GM21717 (cell line): ENCODE data around the gene IL9R.
"Not testable (repeated sequence)": the region's sequence is repeated elsewhere in the genome, so short reads cannot be mapped to it uniquely, and the experiment has no call there.

Experiments used
- ATAC-seq: cut with Tn5 transposase; IDR thresholded peaks from one replicate; pipeline ENCODE4 v1.9.1; 2021; ENCODE audit warnings: mild to moderate bottlenecking, moderate library complexity; ENCODE audit not compliant: unreplicated experiment

The IL9R gene, protein sequence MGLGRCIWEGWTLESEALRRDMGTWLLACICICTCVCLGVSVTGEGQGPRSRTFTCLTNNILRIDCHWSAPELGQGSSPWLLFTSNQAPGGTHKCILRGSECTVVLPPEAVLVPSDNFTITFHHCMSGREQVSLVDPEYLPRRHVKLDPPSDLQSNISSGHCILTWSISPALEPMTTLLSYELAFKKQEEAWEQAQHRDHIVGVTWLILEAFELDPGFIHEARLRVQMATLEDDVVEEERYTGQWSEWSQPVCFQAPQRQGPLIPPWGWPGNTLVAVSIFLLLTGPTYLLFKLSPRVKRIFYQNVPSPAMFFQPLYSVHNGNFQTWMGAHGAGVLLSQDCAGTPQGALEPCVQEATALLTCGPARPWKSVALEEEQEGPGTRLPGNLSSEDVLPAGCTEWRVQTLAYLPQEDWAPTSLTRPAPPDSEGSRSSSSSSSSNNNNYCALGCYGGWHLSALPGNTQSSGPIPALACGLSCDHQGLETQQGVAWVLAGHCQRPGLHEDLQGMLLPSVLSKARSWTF

DNA sequence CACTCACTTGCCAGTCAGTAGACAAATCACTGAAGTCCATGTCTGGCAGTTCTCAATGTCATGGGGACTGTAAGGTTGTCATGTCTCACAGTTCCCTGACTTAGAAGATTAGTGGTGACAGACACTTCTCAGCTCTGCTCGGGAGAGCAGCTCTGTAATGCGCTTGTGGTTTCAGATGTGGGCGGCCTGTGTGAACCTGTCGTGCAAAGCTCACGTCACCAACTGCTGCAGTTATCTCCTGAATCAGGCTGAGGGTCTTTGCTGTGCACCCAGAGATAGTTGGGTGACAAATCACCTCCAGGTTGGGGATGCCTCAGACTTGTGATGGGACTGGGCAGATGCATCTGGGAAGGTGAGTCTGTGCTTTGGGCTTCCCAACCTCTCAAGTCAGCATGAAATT, at the start of gene IL9R:
IL9R (plus strand) TSS at position 261 of the 400 bp plus-strand sequence; CDS start at position 325, 64 bp downstream.
- ATAC-seq, result peak; percentile 87

DNA sequence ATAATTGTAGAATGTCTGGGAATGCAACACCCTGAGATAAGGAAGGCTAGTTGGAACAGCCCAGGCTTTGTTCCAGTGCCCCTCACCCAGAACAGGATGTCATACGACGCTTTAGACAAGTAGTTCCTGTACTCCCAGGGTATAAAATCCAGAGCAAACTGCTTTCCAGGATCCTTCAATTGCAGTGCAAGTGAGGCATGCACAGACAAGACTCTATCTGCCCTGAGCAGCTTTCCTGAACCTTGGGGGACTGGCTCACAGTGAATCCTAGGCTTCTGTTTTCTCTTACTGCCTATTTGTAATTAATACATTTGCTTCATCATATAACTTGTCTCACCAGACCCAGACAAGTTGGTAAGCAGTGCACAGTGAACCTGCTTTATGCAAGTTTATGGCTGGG, 48.4 kb upstream of the IL9R start:
- no peak for ATAC-seq

DNA sequence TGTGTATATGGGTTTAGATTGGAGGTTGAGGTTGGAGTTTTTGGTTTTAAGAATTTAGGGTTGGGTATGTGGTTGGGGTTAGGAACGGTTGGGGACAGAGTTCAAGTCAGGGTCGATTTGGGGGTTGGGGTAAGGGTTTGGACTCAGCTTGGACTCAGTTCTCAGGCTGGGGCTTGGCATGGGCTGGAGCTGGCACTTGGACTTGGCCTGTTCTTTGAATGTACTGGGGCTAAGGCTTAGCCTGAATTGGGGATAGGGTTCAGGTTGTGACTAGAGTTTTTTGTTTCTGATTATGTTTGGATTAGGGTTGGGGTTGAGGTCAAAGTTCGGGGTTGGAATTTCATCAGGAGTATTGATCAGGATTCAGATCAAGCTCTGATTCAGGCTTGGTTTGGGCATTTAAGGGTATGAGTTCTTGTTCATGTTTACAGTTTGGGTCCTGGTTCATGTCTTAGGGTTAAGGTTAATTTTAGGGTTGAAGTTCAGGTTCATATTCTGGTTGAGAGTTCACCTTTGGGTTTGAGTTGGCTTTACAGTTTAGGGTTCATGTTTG, 46.2 kb upstream of the IL9R start:
- ATAC-seq, result no peak

DNA sequence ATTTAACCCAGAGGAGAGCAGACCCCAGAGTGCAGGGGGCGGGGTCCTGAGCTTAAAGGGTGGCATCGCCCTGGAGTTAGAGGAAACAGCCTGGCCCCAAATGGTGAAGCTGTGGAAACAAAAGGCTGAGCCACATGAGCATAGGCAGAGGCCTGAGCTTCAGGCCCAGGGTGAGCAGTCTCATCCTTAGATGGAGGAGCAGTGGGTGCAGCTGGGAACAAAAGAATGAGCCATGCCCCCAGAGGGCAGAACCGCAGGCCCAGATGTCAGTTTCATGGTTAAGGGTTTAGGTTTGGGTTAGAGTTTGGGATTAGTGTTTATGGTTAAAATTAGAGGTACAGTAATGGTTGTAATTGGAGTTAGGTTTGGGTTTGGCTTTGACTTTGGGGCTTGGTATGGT, 44.4 kb upstream of the IL9R start:
- ATAC-seq, result no peak

DNA sequence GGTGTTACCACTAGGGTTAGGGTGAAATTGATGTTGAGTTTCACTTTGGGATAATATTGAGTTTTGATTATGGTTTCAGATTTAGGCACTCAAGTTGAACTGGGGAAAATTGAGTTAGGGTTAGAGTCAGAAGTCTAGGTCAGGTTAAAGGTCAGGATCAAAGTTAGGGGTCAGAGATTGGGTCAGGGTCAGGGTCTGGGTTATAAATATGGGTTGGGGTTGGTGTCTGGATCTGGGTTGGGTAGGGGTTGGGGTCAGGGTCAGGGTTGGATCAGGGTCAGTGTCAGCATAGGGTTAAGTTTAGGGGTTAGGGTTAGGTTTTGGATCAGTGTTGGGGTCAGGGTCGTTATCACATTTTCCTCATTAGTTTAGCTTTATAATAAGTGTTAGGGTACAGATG, 42.7 kb upstream of the IL9R start:
- ATAC-seq, result no peak

DNA sequence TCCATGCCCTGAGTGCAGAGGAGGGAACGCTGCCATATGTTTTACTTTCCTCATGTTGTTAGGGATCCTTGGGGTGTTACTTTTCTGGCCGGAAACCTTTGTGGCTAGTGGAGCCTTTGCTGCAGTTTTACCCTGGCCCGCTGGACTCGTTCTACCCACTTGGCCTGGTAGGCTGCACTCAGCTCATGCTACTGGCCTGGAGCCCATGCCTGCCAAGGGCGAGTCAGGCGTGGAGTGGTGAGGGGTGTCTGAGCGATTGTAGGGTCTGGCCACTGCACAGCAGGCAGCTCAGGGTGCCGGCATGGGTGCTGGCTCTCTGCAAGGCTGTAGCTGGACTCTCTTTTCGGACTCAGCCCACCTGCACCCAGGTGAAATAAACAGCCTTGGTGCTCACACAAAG, 41.4 kb upstream of the IL9R start:
- ATAC-seq, result no peak

DNA sequence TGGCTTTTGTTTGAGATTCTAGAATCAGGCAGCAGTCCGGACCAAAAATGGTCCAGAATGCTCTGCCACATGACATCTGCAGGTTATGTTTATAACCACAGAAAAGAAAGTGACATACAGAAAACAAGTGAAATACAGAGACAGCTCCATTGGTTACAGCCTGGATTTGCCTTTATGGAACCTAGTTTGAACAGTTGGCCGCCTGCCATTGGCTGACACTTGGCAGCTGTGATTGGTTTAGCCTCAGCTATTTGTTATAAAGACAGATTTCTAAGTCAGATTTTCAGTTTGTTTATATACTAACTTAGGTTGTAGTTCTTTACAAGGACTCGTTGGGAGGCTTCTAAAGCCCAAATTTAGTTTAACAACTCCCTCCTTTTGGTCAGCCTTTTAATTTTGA, 40.8 kb upstream of the IL9R start:
- ATAC-seq, result no peak

DNA sequence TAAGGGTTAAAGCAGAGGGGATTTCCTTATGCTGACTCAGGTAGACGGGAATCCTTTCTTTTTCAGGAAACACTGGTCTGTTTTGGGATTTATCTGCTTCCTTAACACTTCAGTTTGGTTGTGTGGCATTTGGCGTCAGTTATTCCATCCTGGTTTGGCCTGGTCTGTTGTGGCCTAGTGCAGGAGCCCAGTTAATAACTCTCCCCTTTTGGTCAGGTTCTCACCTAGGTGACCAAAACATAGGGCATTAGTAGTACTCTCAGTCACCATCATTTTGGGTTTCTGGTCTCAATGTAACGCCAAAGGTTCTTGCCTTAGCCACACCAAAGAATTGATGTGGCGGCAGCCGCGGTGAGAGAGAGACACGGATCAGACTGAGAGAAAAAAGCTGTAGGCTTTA, 39.7 kb upstream of the IL9R start:
- no peak for ATAC-seq

DNA sequence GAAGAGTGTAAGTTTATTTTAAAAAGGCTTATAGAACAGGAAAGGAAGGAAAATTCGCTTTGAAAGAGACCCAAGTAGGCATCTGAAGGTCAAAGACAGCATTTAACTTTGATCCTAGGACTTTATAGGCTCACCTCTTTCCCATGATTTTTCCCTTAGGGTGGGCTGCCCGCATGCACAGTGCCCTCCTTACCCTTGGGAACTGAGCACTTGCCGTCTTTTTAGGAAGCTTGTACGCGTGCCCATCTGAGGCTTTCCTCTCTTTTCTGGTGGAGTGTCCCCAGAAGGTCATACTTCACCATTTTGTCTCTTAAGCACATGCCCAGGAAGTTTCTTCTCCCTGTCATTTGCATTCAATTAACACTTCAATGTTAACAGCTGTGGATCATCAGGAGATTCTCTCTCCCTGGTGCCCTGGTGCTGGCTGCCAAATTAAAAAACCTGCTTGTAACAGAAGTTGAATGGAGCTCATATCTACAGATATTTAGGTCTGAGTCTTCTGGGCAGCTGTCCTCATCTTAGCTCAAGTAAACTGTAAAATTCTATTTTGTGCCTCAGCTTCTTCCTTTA, 38.4 kb upstream of the IL9R start:
- ATAC-seq, result no peak

DNA sequence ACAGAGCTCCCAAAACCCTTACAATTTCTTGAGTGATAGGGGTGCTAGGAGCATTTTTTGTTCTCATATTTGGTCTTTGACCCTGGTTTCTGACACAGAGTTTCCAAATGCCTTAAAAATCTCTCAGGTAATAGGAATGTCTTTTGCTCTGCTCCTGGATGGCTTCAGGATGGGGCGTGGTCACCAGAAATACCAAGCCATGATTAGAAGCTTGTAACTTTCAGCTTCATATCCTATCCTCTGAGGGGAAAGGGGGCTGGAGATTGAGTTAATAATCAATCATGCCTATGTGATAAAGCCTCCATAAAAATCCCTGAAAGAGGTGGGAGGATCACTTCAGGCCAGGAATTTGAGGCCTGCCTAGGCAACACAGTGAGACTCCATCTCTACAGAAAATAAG, 34.6 kb upstream of the IL9R start:
- ATAC-seq, result no peak

DNA sequence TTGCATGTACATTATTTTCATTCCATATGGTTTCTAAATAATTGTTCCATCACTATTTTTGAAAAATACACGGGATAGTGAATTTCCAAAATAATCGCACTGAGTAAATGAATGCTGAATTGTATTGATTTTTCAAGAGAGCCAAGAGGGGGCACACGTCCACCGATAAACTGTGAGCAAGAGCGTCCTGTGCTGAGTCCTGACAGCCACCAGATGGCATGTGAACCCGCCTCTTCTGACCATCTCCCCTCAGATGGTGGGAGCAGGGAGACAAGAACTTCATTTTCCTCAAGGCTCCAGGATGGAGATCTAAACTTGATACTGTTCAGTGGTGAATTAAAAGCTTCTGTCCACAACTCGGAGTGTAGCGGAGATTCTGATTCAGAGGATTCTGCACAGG, 30.6 kb upstream of the IL9R start:
- ATAC-seq, result no peak

DNA sequence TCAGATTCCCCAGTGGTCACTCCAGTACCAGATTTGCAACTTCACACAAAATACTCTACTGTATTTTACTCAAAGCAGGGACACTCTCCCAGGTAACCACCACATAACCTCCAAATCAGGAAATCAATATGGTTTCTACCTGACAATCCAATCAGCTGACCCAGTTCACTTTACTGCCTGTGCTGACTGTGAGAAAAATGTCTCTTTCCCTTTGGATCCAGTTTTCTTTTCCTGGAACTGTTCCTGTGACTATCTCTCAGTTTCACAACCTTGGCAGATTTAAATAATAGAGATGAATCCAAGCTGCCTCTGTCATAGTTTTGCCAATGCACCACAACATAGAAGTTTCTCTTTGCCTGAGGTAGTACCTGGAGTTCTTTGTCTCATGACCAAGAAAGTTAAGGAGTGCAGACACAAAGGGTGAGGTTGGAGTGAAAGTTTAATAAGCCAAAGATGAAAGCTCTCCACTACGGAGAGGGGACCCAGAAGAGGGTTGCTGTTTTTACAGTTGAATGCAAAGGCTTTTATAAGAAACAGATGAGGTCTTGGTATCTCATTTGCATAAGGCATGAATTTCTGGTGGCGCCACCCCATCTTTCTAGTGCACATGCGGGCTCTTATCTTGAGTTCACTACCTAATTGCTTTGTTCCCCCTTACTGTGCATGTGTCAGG, 29.7 kb upstream of the IL9R start:
- no peak for ATAC-seq

DNA sequence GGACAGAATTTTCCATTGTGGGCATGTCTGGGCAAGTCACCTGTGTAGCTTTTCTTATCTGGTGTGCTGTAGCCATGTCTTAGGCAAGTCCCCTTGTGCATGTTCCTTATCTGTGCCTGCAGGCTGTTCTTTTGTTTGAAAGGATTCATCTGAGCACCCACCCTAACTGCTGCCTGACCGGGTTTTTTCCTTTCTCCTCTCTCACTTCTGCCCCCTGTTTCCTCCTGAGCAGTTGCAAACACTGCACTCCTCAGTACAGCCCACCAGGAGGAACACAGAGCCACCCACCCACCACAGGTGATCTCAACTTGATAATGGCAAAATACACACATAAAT, 29.2 kb upstream of the IL9R start:
- no peak for ATAC-seq

DNA sequence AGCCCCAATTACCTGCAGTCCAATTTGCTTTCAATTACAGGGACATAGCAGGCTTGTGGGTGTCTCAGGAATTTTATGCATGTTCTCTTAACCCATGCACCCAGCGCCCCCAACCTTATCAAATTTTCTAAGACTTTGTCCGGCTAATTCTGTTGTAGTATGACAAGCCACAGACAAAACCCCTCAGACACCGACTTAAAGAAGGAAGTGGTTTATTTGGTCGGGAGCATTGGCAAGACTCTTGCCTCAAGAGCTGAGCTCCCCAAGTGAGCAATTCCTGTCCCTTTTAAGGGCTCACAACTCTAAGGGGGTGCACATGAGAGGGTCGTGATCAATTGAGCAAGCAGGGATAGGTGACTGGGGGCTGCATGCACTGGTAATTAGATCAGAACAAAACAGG, 28.7 kb upstream of the IL9R start:
- ATAC-seq, result no peak

DNA sequence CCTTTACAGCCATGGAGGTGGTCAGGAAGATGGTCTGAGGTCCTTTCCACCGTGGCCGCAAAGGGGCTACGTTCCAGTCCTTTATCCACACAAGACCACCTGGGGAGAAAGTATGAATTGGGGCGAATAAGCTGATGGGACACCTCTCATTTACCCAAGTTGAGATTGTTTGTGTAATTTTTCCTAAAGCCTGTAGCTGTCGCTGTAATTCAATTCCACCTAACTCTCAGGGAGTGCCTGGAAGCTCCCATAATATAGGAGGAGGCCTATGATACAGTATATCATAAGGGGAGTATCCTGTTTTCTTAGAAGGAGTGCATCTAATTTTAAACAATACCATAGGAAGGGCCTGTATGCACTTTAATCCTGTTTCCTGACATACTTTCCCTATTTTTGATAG, 25.8 kb upstream of the IL9R start:
- not testable (repeated sequence) for ATAC-seq

DNA sequence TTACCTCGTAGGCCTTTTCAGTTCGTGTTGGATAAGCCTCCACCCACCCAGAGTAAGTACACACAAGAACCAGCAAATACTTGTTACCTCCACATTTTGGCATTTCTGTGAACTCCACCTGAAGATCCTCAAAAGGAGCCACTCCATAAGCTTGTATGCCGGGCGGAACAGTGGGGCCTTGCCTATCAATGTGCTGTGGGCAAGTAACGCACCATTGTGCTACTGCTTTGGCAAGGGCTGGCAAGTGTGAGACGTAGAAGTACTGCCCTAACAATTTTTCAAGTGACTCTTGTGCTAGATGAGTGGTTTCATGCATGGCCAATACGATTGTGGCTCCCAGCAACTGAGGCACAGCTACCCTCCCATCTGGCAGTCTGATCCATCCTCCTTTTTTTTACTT, 25.3 kb upstream of the IL9R start:
- not testable (repeated sequence) for ATAC-seq

DNA sequence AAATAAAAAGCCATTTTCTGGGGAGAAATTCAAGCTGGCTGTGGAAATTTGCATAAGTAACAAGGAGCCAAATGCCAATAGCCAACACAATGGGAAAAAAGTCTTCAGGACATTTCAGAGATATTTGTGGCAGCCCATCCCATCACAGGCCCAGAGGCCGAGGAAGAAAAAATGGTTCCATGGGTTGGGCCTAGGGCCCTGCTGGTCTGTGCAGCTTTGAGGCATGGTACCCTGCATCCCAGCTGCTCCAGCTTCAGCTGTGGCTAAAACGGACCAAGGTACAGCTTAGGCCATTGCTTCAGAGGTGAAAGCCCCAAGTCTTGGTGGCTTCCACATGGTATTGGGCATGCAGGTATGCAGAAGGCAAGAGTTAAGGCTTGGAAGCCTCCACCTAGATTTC, 14.2 kb upstream of the IL9R start:
- ATAC-seq, result no peak

DNA sequence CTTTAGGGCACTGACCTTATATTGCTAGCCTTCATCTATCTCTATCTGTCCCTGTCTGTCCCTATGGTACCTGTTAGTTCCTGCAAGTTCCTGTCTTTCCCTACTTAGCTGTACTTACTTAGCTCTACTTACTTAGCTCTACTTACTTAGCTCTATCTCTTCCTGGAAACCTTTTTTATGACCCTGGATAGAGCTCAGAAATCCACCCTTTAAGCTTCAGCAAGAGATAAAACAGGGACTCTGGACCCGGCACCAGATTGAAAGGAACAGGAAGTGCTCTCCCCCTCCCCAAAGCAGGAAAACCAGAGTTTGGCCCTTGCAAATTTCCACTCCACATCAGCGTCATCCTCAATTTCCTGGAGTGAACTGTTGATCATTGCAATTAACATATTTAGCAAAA, 12.3 kb upstream of the IL9R start:
- ATAC-seq, result no peak

DNA sequence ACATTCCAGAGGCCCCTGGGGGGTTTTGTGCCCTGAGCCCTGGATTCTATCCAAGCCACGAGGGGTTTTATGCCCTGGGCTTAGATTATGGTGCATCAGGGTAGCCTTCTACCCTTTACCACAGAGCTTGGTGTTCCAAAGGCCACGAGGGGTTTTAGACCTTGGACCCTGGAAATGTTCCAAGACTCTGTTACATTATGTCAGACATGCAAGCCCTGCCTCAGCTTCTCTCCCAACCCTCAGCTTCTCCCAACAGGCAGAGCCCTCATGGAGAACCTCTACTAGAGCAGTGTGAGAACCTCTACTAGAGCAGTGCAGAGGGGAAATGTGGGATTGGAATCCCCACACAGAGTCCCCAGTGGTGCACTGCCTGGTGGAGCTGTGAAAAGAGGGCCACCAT, 10.5 kb upstream of the IL9R start:
- ATAC-seq, result not testable (repeated sequence)

DNA sequence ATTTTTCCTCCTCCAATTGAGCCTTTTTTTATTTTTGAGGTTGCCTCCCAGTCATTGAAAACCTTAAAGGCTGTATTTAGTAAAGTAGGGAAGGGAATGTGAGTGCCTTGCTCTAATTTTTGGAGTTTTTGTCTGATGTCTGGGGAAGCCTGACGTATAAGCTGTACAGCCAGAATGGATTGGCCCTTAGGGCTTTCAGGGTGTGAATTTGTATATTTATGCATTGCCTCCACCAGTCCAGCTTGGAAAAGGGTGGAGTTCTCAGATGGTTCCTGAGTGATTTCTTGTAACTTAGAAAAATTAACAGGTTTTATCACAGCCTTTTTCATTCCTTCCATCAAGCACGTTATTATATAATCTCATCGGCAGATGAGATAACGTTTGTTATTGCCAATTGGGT, 8.6 kb upstream of the IL9R start:
- ATAC-seq, result no peak

DNA sequence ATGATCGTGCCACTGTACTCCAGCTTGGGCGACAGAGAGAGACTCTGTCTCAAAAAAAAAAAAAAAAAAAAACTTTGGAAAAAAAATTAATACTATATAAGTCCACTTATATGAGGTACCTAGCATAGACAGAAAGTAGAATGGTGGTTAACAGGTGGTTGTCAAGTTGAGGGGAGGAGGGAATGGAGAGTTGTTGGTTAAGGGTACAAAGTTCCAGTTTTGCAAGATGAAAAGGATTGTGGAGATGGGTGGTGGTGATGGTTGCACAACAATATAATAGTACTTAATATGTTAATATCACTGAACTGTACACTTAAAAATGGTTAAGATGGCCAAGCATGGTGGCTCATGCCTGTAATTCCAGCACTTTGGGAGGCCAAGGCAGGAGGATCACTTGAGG, 4.1 kb upstream of the IL9R start:
- ATAC-seq, result no peak

DNA sequence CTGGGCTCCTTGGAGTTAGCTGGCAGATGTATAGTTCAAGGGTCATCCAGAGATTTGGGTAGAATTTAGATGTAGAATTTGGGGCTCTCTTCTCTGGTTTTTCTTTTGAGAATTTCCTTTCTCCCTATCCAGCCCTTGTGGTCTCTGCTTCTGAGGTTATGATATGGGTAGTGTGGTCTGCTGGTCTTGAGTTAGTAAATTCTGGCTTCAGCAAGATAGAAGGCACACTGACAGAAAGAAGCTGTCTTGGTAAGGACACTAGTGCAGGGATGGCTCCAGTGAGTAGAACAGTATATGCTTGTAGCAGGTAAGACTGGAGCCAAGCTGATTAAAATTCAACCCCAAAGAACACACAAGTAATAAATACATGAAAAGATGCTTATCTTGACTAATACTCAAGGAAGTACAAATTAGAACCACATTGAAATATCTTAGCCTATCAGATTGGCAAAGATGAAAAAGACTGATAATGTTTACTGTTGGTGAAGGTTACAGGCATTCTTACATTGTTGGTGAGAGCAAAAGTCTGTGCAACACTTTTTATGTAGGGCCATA, 2.1 kb upstream of the IL9R start:
- ATAC-seq, result no peak
